SJSA1 (cell line): ENCODE measurements around the gene SMG9. TPM values are rescaled to one million over a fixed set of nuclear protein-coding genes. Genes with fewer than 3 reads are reported as not detected.
"Not testable (repeated sequence)": the region's sequence is repeated elsewhere in the genome, so short reads cannot be mapped to it uniquely, and the experiment has no call there.

Experiments used
- DNase-seq, 2 experiments: peaks; one replicate each; pipeline ENCODE4 v3.0.0-alpha.2; 2015 to 2020; ENCODE audit warnings: low spot score in 2 of 2, low read depth in 1 of 2
- H3K27ac ChIP-seq: fragments of 250-450 bp; sonication (Bioruptor Pico); 2 replicates; pipeline ENCODE4 v1.5.1; 2020; ENCODE audit warnings: mild to moderate bottlenecking, moderate library complexity
- H3K27me3 ChIP-seq: fragments of 250-450 bp; sonication (Bioruptor Pico); replicated peaks from 2 replicates; pipeline ENCODE4 v1.5.1; 2020; ENCODE audit warnings: mild to moderate bottlenecking, moderate library complexity
- H3K36me3 ChIP-seq: fragments of 250-450 bp; sonication (Bioruptor Pico); 2 replicates; pipeline ENCODE4 v1.5.1; 2020; ENCODE audit warnings: mild to moderate bottlenecking
- H3K4me1 ChIP-seq: fragments of 250-450 bp; sonication (Bioruptor Pico); replicated peaks from 2 replicates; pipeline ENCODE4 v1.6.1; 2021; ENCODE audit warnings: mild to moderate bottlenecking
- H3K4me3 ChIP-seq: fragments of 250-450 bp; sonication (Bioruptor Pico); 2 replicates; pipeline ENCODE4 v1.5.1; 2020; ENCODE audit warnings: mild to moderate bottlenecking
- H3K9me3 ChIP-seq: fragments of 250-450 bp; sonication (Bioruptor Pico); replicated peaks from 2 replicates; pipeline ENCODE4 v1.5.1; 2020; ENCODE audit warnings: mild to moderate bottlenecking
- total RNA-seq: library from RNA; depleted of rRNA; stranded (reverse); fragments of >200 nt; shearing (Covaris generic); gene quantifications from 2 replicates; pipeline ENCODE4 v1.2.3, GENCODE V29; 2014

The SMG9 gene
- total RNA-seq, 1 experiment from 2014 or later: 29.9 TPM

- peaks cover 31% of the 10 kb centered on the region for H3K4me1 ChIP-seq
- DNase-seq, H3K27ac ChIP-seq, H3K36me3 ChIP-seq, H3K4me3 ChIP-seq, H3K27me3 ChIP-seq, H3K9me3 ChIP-seq: not testable (repeated sequence)
Measured at GRCh38 chr19:43774940-43775258, 20.1 kb upstream of the SMG9 start.

GRCh38 chr19:43774103-43774939, 19.6 kb upstream of the SMG9 start:
- no peak for DNase-seq
- Histone ChIP-seq H3K27ac (no peak overlapping the region), H3K27me3 (no peaks in the 10 kb centered on the region), H3K4me3 (no peak overlapping the region), H3K36me3 (peaks cover 6% of the 10 kb centered on the region; the same call in 1 of the 2 replicates), H3K4me1 (peaks cover 26% of the 10 kb centered on the region), H3K9me3 (no peaks in the 10 kb centered on the region)

- no peak overlapping the region for H3K27ac ChIP-seq
- no peak overlapping the region for H3K4me3 ChIP-seq
- peaks cover 11% of the 10 kb centered on the region for H3K36me3 ChIP-seq
- no peaks in the 10 kb centered on the region for H3K27me3 ChIP-seq
- no peaks in the 10 kb centered on the region for H3K9me3 ChIP-seq
- H3K4me1 ChIP-seq: peaks cover 20% of the 10 kb centered on the region
- no peak for DNase-seq
Measured at GRCh38 chr19:43773725-43774102, 19.0 kb upstream of the SMG9 start.

- Histone ChIP-seq H3K9me3 (no peaks in the 10 kb centered on the region), H3K27ac (no peak overlapping the region), H3K4me3 (no peak overlapping the region), H3K27me3 (no peaks in the 10 kb centered on the region), H3K4me1 (peaks cover 26% of the 10 kb centered on the region), H3K36me3 (peaks cover 18% of the 10 kb centered on the region)
- no peak for DNase-seq
Measured at GRCh38 chr19:43769256-43769655, 14.5 kb upstream of the SMG9 start.

GRCh38 chr19:43768273-43769050, 13.7 kb upstream of the SMG9 start:
- Histone ChIP-seq H3K4me1 (peaks cover 34% of the 10 kb centered on the region), H3K9me3 (no peaks in the 10 kb centered on the region), H3K4me3 (no peak overlapping the region), H3K27me3 (no peaks in the 10 kb centered on the region), H3K36me3 (peaks cover 15% of the 10 kb centered on the region), H3K27ac (no peak overlapping the region)
- DNase-seq: no peak

GRCh38 chr19:43767818-43768217, 13.1 kb upstream of the SMG9 start:
- DNase-seq: no peak
- H3K27ac ChIP-seq: no peak overlapping the region
- no peaks in the 10 kb centered on the region for H3K27me3 ChIP-seq
- H3K36me3 ChIP-seq: peaks cover 15% of the 10 kb centered on the region
- H3K9me3 ChIP-seq: no peaks in the 10 kb centered on the region
- H3K4me3 ChIP-seq: no peak overlapping the region
- peaks cover 37% of the 10 kb centered on the region for H3K4me1 ChIP-seq

- peaks cover 41% of the 10 kb centered on the region for H3K4me1 ChIP-seq
- no peak overlapping the region for H3K27ac ChIP-seq
- H3K27me3 ChIP-seq: no peaks in the 10 kb centered on the region
- no peak for DNase-seq
- peaks cover 15% of the 10 kb centered on the region for H3K36me3 ChIP-seq
- no peak overlapping the region for H3K4me3 ChIP-seq
- H3K9me3 ChIP-seq: no peaks in the 10 kb centered on the region
Measured at GRCh38 chr19:43767316-43767715, 12.6 kb upstream of the SMG9 start.

GRCh38 chr19:43766755-43767043, 11.9 kb upstream of the SMG9 start:
- no peaks in the 10 kb centered on the region for H3K9me3 ChIP-seq
- H3K27me3 ChIP-seq: no peaks in the 10 kb centered on the region
- H3K36me3 ChIP-seq: peaks cover 15% of the 10 kb centered on the region
- peaks cover 41% of the 10 kb centered on the region for H3K4me1 ChIP-seq
- no peak for DNase-seq
- H3K4me3 ChIP-seq: no peak overlapping the region
- H3K27ac ChIP-seq: no peak overlapping the region

- DNase-seq: peak; percentile 96 to 98
- Histone ChIP-seq H3K27ac (peak overlapping the region; percentile 91), H3K9me3 (no peaks in the 10 kb centered on the region), H3K4me1 (peaks cover 41% of the 10 kb centered on the region), H3K27me3 (no peaks in the 10 kb centered on the region), H3K36me3 (peaks cover 12% of the 10 kb centered on the region; the same call in 1 of the 2 replicates), H3K4me3 (no peak overlapping the region)
Measured at GRCh38 chr19:43765109-43765876, 10.5 kb upstream of the SMG9 start.

GRCh38 chr19:43764684-43765083, 9.9 kb upstream of the SMG9 start:
- H3K36me3 ChIP-seq: peaks cover 12% of the 10 kb centered on the region; the same call in 1 of the 2 replicates
- not testable (repeated sequence) for DNase-seq, H3K4me3 ChIP-seq, H3K27me3 ChIP-seq, H3K9me3 ChIP-seq
- peak overlapping the region; percentile 91 for H3K27ac ChIP-seq
- peaks cover 43% of the 10 kb centered on the region for H3K4me1 ChIP-seq

GRCh38 chr19:43763473-43763939, 8.7 kb upstream of the SMG9 start:
- H3K36me3 ChIP-seq: peaks cover 7% of the 10 kb centered on the region; the same call in 1 of the 2 replicates
- H3K4me3 ChIP-seq: no peak overlapping the region
- H3K27me3 ChIP-seq: no peaks in the 10 kb centered on the region
- H3K4me1 ChIP-seq: peaks cover 53% of the 10 kb centered on the region
- H3K9me3 ChIP-seq: no peaks in the 10 kb centered on the region
- no peak overlapping the region; the same call in 1 of the 2 replicates for H3K27ac ChIP-seq
- no peak for DNase-seq

- Histone ChIP-seq H3K9me3 (no peaks in the 10 kb centered on the region), H3K27me3 (no peaks in the 10 kb centered on the region), H3K36me3 (0 out of 2 replicates have a peak, but pooled peaks cover 4% of the 10 kb centered on the region), H3K4me3 (no peak overlapping the region), H3K4me1 (peaks cover 59% of the 10 kb centered on the region), H3K27ac (no peak overlapping the region)
- DNase-seq: no peak
Measured at GRCh38 chr19:43762814-43763213, 8.1 kb upstream of the SMG9 start.

GRCh38 chr19:43760941-43761340, 6.2 kb upstream of the SMG9 start:
- Histone ChIP-seq H3K4me3 (no peak overlapping the region), H3K9me3 (no peaks in the 10 kb centered on the region), H3K4me1 (peaks cover 68% of the 10 kb centered on the region), H3K27me3 (no peaks in the 10 kb centered on the region), H3K27ac (no peak overlapping the region), H3K36me3 (peaks cover 8% of the 10 kb centered on the region; the same call in 1 of the 2 replicates)
- no peak for DNase-seq
